SK-N-MC (cell line): ENCODE data around the gene APOBEC3B.
"Not testable (repeated sequence)": the region's sequence is repeated elsewhere in the genome, so short reads cannot be mapped to it uniquely, and the experiment has no call there.

ENCODE experiments used
- DNase-seq: peaks from one replicate; pipeline ENCODE4 v3.0.0-alpha.2; 2011; ENCODE audit warnings: low read depth, low spot score
- H3K27ac ChIP-seq: fragments of 200-600 bp; sonication (generic); 2 replicates; pipeline ENCODE4 v1.5.1; 2016; ENCODE audit warnings: mixed run types
- H3K36me3 ChIP-seq: fragments of 200-600 bp; sonication (generic); 2 replicates; pipeline ENCODE4 v1.6.1; 2017; ENCODE audit warnings: antibody characterized with exemption, low read length, mixed read lengths; ENCODE audit not compliant: insufficient read depth
- H3K4me3 ChIP-seq: fragments of 200-600 bp; sonication (generic); 2 replicates; pipeline ENCODE4 v1.5.1; 2016
- H3K9ac ChIP-seq: fragments of 200-600 bp; sonication (generic); 2 replicates; pipeline ENCODE4 v1.8.0; 2017; ENCODE audit warnings: mixed run types, mixed read lengths; ENCODE audit not compliant: insufficient read length
- H3K9me3 ChIP-seq: fragments of 200-600 bp; sonication (generic); 2 replicates; pipeline ENCODE4 v1.6.1; 2017; ENCODE audit warnings: low read depth, mild to moderate bottlenecking, antibody characterized with exemption, low read length, moderate library complexity, mixed read lengths
- EZH2 ChIP-seq: fragments of 200-600 bp; sonication (generic); IDR thresholded peaks from one replicate; pipeline ENCODE4 v1.6.1; 2017; ENCODE audit warnings: antibody characterized with exemption
- FOXP2 ChIP-seq: optimal IDR thresholded peaks from 2 replicates; pipeline ENCODE3; 2011; ENCODE audit warnings: mild to moderate bottlenecking, moderate library complexity; ENCODE audit not compliant: insufficient read depth; ENCODE audit errors: extremely low read length, control extremely low read depth
- POLR2AphosphoS5 ChIP-seq: IDR thresholded peaks from 2 replicates; pipeline ENCODE4 v1.6.1; 2012; ENCODE audit warnings: mild to moderate bottlenecking, low read depth, low read length, borderline replicate concordance

Gene APOBEC3B

DNA sequence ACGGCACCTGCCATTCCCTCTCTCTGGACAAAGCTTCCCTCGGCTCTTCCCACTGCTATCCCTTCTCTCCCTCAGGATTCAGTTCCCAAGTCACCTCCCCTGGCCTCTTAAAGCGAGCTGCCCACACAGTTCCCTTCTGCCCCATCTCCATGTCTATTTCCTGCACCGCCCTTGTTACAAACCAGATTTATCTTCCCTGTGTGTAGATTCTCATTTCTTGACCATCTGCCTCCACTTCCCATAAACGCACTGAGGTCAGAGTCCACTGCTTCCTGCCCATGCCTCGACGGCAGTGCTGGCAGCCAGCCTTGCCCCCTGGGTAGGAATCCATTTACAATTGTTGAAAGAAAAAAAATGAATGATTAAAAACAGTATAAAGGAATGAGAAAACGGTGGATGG is 11.6 kb upstream of the APOBEC3B start:
- Histone ChIP-seq H3K36me3 (no peaks in the 10 kb centered on the region), H3K4me3 (no peak overlapping the region), H3K27ac (no peak overlapping the region), H3K9ac (no peak overlapping the region), H3K9me3 (no peaks in the 10 kb centered on the region)
- no peak for DNase-seq
- TF ChIP-seq POLR2AphosphoS5 = no peak
- no peak for TF ChIP-seq EZH2
- no peak for TF ChIP-seq FOXP2

DNA sequence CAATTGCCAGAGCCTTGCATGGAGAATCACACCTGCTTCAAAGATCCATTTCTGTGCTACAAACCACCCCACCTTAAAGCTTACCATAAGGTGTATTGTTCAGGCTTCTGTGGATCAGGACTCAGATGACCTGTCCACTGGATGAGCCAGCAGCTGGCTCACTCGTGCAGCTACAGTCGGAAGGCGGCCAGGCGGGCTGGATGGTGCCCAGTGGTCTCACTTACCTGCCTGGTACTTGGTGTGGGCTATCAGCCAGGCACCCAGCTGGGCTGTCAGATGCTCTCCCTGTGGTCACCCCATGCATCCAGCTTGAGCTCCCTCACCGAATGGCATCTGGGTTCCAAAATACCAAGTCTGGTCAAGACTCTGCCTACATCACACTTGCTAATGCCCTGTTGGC is 10.9 kb upstream of the APOBEC3B start:
- Histone ChIP-seq H3K4me3 (no peak overlapping the region), H3K9me3 (no peaks in the 10 kb centered on the region), H3K27ac (no peak overlapping the region), H3K9ac (no peak overlapping the region), H3K36me3 (no peaks in the 10 kb centered on the region)
- no peak for TF ChIP-seq FOXP2
- TF ChIP-seq EZH2 = no peak
- no peak for TF ChIP-seq POLR2AphosphoS5
- DNase-seq = no peak

DNA sequence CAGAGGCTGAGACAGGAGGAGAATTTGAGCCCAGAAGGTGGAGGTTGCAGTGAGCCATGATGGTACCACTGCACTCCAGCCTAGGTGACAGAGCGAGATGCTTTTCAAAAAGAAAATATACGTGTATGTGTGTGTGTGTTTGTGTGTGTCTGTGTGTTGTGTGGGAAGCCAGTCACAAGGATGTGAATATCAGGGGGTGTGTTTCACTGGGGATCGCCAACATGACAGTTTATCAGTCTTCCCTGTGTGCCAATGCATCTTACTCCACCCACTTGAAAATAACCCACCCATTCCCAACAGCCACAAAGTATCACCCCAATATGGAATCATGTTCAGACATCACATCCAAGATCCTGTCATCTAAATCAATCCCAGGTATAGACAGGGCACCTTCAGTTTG is 10.4 kb upstream of the APOBEC3B start:
- DNase-seq = no peak
- Histone ChIP-seq H3K9me3 (no peaks in the 10 kb centered on the region), H3K27ac (no peak overlapping the region), H3K4me3 (no peak overlapping the region), H3K36me3 (no peaks in the 10 kb centered on the region), H3K9ac (no peak overlapping the region)
- TF ChIP-seq POLR2AphosphoS5 (no peak), EZH2 (no peak), FOXP2 (no peak)

DNA sequence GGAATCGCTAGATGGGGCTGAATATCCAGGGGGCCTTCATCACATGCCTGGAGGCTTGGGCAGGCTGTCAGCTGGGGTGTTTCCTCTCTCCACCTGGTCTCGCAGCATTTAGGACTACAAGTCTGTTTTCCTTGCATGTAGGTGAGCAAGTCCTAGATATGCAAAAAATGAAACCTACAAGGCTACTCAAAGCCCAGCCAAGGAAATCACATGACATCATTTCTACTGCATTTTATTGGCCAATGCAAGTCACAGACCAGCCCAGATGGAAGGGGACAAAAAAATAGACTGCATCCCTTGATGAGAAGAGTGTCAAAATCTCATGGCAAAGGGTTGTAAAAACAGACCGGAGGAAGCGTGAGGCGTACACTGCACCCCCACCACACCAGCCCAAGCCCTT is 9.6 kb upstream of the APOBEC3B start:
- no peak for DNase-seq
- H3K36me3 ChIP-seq = no peaks in the 10 kb centered on the region
- H3K9ac ChIP-seq = no peak overlapping the region
- no peak for TF ChIP-seq POLR2AphosphoS5
- no peak for TF ChIP-seq EZH2
- no peak for TF ChIP-seq FOXP2
- no peak overlapping the region for H3K4me3 ChIP-seq
- H3K27ac ChIP-seq = no peak overlapping the region
- H3K9me3 ChIP-seq = no peaks in the 10 kb centered on the region

DNA sequence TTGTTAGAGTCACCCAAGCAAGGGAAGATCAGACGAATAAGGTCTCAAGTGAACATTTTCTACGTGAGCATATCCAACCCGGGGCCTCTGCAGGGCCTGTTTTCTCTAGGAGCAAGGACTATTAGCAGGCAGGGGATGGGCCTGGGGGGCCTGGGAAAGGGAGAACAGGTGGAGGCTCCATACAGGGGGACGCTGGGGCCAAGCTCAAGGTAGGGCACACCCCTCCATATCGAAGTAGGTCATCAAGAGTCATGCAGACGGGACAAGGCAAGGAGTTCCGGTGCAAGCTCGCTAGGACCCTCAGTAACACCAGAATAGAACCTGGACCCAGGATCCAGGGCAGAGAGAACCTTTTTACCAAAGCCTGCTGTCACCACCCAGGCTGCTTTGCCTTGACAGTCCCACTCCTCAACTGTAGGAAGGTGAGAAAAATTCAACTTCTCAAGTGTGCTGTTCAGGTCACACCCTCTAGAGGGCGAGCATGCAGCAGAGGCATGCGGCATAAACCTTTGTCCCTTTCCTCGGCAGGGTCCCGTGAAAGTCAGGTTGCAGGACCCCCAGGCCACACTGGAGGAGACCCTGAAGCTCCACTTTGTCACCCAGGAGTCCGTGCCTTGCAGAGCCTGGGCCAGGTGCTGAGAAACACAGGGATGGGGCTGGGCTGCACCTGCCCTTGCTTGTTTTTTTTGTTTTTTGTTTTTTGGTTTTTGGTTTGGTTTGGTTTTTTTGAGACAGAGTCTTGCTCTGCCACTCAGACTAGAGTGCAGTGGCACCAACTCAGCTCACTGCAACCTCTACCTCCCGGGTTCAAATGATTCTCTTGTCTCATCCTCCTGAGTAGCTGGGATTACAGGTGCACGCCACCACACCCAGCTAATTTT is 8.6 kb upstream of the APOBEC3B start:
- Histone ChIP-seq H3K27ac (no peak overlapping the region), H3K4me3 (peak overlapping the region; percentile 23; the same call in 1 of the 2 replicates), H3K36me3 (no peaks in the 10 kb centered on the region), H3K9ac (no peak overlapping the region), H3K9me3 (no peaks in the 10 kb centered on the region)
- DNase-seq = no peak
- TF ChIP-seq EZH2 (no peak), POLR2AphosphoS5 (no peak), FOXP2 (no peak)

DNA sequence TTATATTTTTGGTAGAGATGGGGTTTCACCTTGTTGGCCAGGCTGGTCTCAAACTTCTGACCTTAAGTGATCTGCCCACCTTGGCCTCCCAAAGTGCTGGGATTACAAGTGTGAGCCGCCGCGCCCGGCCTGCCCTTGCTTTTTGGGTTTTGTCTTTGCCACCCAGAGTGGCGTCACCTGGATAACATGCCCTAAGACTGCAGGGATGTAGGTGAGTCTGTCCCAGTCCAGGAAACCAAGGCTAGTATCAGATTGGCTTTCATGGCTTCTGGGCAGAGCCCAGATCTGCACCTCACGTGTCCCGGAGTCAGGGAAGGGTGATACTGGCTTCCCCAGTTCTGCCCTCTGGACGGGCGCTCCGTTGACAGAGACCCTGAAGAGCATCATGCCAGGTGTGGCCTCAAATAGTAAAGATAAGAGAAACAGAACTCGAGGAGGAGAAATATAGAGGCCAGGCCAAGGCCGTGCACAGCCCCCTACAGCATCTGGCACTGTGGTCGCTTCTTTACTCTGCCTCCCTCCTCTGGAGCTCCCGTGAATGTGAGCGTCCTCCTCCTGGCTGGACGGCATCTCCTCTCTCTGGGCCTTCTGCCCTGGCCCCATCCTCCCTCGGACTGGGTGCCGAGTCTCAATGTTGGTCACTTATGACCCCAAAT is 7.8 kb upstream of the APOBEC3B start:
- Histone ChIP-seq H3K9me3 (no peaks in the 10 kb centered on the region), H3K36me3 (no peaks in the 10 kb centered on the region)
- TF ChIP-seq POLR2AphosphoS5 (no peak), EZH2 (no peak), FOXP2 (no peak)

DNA sequence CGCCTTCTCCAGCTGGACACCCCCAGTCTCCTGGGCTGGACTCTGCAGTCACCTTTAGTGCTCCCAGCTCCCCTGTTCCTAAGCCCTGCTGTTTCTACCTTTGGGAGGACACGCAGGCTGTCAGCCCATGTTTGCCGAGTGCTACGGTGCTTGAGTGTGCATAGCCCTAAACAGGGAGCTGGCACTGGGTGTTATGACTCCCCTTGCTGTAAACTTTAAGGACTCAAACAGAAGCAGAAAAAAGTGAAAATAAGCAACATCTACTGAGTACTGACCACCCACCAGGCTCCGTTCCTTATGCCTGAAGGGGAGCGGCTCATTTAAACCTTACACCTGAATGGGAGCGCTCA is 7.3 kb upstream of the APOBEC3B start:
- no peak overlapping the region for H3K27ac ChIP-seq
- H3K9ac ChIP-seq = no peak overlapping the region
- H3K4me3 ChIP-seq = no peak overlapping the region
- TF ChIP-seq EZH2 (no peak), FOXP2 (no peak), POLR2AphosphoS5 (no peak)
- DNase-seq = no peak
- no peaks in the 10 kb centered on the region for H3K36me3 ChIP-seq
- H3K9me3 ChIP-seq = no peaks in the 10 kb centered on the region

More for the DNA sequence above, 7.8 kb upstream of the APOBEC3B start:
- no peak for DNase-seq
- H3K27ac ChIP-seq = no peak overlapping the region
- H3K4me3 ChIP-seq = no peak overlapping the region
- no peak overlapping the region for H3K9ac ChIP-seq

DNA sequence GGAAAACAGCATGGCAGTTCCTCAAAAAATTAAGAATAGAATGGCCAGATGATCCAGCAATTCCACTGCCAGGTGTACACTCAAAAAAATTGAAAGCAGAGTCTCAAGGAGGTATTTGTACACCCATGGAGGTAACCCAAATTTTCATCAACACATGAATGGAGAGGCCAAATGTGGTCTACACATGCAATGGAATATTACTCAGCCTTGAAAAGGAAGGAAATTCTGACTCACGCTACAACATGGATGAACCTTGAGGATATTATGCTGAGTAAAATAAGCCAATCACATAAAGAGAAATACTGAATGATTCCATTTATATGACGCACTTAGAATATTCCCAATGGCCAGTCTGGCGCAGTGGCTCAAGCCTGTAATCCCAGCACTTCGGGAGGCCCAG is 4.9 kb upstream of the APOBEC3B start:
- H3K9me3 ChIP-seq, H3K4me3 ChIP-seq, H3K27ac ChIP-seq, H3K36me3 ChIP-seq, H3K9ac ChIP-seq, DNase-seq: not testable (repeated sequence)

DNA sequence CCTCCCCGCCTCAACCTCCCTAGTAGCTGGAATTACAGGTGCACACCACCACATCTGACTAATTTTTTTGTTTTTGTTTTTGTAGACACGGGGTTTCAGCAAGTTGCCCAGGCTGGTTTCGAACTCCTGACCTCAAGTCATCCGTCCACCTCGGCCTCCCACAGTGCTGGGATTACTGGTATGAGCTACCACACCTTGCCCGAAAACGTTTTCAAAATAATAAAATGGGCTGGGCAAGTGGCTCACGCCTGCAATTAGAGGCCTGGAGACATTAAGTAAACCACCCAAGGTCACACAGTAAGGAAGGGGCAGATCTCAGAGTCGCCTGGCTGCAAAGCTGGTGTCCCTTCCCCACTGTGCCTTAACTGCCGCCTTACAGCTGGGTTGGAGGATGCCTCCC is 1.6 kb upstream of the APOBEC3B start:
- not testable (repeated sequence) for H3K36me3 ChIP-seq, H3K9ac ChIP-seq, H3K4me3 ChIP-seq, H3K27ac ChIP-seq, H3K9me3 ChIP-seq, DNase-seq
